ENCODE data around the gene PTOV1.

- TF ChIP-seq, protein P1, sequence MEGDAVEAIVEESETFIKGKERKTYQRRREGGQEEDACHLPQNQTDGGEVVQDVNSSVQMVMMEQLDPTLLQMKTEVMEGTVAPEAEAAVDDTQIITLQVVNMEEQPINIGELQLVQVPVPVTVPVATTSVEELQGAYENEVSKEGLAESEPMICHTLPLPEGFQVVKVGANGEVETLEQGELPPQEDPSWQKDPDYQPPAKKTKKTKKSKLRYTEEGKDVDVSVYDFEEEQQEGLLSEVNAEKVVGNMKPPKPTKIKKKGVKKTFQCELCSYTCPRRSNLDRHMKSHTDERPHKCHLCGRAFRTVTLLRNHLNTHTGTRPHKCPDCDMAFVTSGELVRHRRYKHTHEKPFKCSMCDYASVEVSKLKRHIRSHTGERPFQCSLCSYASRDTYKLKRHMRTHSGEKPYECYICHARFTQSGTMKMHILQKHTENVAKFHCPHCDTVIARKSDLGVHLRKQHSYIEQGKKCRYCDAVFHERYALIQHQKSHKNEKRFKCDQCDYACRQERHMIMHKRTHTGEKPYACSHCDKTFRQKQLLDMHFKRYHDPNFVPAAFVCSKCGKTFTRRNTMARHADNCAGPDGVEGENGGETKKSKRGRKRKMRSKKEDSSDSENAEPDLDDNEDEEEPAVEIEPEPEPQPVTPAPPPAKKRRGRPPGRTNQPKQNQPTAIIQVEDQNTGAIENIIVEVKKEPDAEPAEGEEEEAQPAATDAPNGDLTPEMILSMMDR (IDR thresholded peaks at IDR 0.05; ENCODE audit: low read depth, low read length): no peak
- TF ChIP-seq EZH2phosphoT487 (IDR thresholded peaks at IDR 0.05; ENCODE audit: low read depth): no peak
Observed at GRCh38 chr19:49875177-49875576, 24.2 kb downstream of the PTOV1 start.

All from OCI-LY3 (cell line).